Activated naive CD4-positive, alpha-beta T cell treated with anti-CD3 and anti-CD28 coated beads, Interleukin-2, amount 50 U/mL, for 72 hours (primary cell): Measurements from ENCODE around the gene ADAM11. TPM values are rescaled to one million over a fixed set of nuclear protein-coding genes. Genes with fewer than 3 reads are reported as not detected.
A peak's percentile ranks its signal among the peaks of the same experiment; 100 is the strongest.

Source experiments
- ATAC-seq, 2 donors: fragments of 150-1000 bp; cut with Tn5 transposase; 2 replicates each; pipeline ENCODE4 v1.10.0; 2021; ENCODE audit warnings: mild to moderate bottlenecking in 2 of 2, moderate library complexity in 2 of 2
- DNase-seq, 2 donors: peaks; one replicate each; pipeline ENCODE4 v3.0.0; 2021 to 2022; ENCODE audit warnings: low spot score in 2 of 2
- H3K27ac Mint-ChIP-seq, 2 donors: one replicate each; pipeline ENCODE4 v1.8.0; 2022; ENCODE audit warnings: mild to moderate bottlenecking in 2 of 2, mixed read lengths in 2 of 2
- H3K36me3 Mint-ChIP-seq, 2 donors: one replicate each; pipeline ENCODE4 v1.8.0; 2022; ENCODE audit warnings: mixed read lengths in 2 of 2
- H3K9me3 Mint-ChIP-seq, 2 donors: one replicate each; pipeline ENCODE4 v1.8.0; 2022; ENCODE audit warnings: mixed read lengths in 2 of 2
- total RNA-seq, 2 donors: library from RNA; stranded (reverse); gene quantifications; one replicate each; pipeline ENCODE4 v1.2.3, GENCODE V29; 2022

Gene ADAM11
- total RNA-seq, 2 donors from 2014 or later, result 0.25 to 1.3 TPM

DNA sequence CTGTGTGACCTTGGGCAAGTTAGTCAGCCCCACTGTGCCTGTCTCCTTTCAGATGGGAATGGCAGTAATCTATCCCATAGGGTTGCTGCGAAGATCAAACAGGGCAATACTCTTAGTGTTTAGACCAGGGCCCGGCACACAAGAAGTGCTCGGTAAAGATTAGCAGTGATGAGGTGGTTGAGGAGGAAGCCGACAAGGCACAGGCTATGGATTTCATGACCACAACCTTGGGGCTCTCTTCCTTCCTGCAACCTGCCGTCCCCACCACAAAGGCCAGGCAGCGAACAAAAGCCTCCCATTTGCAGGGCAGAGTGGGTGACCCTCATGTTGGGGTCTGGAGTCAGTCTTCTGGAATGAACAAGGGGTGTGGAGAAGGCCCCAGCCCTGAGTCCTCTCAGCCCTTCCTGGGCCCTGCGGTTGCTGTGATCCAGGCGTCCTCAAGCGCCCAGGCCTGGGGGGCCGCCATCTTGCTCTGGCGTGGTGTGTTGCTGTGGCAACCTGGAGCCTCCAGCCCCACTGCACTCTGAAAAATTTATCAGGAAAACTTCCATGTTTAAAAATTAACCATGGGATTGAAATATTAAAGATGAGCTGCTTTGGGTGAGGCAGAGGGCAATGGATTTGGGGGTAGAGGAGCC lies 9.8 kb downstream of the ADAM11 start:
- Mint-ChIP-seq H3K9me3 (no peaks in the 10 kb centered on the region), H3K36me3 (no peaks in the 10 kb centered on the region), H3K27ac (no peak overlapping the region)
- DNase-seq (no peak), ATAC-seq (no peak)

- Mint-ChIP-seq H3K27ac (no peak overlapping the region), H3K9me3 (no peaks in the 10 kb centered on the region), H3K36me3 (no peaks in the 10 kb centered on the region)
- ATAC-seq, result no peak
- no peak for DNase-seq
Observed at GRCh38 chr17:44769230-44769629, 10.4 kb downstream of the ADAM11 start.

DNA sequence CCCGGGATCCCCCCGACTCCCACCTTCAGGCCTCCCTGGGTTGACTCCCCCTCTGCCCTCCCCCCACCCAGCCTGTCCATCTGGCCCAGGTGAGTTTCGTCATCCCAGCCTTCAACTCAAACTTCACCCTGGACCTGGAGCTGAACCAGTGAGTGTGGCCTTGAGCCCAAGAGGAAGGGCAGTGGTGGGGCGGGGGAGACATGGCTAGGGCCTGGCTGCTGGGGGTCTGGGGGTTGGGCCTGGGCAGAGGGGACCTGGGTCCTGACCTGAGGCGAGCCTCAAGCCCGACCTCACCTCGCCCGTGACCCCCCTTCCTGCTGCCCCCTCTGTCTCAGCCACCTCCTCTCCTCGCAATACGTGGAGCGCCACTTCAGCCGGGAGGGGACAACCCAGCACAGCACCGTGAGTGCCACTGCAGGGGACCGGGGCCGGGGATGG lies 10.9 kb downstream of the ADAM11 start:
- H3K27ac Mint-ChIP-seq, result no peak overlapping the region
- H3K9me3 Mint-ChIP-seq, result no peaks in the 10 kb centered on the region
- DNase-seq (no peak), ATAC-seq (no peak)
- H3K36me3 Mint-ChIP-seq, result no peaks in the 10 kb centered on the region

DNA sequence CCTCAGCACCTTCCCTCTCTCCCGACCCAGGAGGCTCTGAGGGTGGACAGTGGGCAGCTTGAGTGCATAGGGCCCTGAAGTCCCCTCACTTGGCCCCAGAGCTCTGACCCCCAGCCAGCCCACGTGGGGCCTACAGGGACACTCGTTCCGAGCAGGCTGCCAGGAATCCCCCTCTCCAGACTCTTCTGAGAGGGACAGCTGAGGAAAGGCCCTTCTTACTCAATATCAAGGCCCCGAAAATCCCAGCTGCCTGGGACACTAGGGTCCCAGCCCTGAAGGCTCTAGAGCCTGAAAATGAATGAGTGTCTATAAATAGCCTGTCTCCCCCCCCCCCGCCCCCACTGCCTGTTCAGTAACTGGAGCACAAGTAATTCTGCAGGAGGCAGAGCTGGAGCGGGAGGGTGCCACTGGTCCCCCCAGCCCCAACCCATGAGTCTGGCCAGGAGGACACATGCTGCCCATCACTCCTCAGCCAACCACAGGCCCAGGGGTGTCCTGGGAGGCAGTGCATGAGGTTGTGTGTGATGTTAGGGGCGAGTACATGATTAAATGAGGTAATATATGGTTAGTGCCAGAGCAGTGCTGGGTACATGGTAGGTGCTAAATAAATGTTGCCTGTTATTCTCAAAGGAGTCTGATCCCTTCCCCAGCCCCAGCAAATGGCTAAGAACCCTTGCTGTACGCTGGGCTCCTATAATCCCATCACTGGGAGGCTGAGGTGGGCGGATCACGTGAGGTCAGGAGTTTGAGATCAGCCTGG lies 11.6 kb downstream of the ADAM11 start:
- Mint-ChIP-seq H3K27ac (no peak overlapping the region), H3K36me3 (no peaks in the 10 kb centered on the region), H3K9me3 (no peaks in the 10 kb centered on the region)
- ATAC-seq (no peak), DNase-seq (no peak)

DNA sequence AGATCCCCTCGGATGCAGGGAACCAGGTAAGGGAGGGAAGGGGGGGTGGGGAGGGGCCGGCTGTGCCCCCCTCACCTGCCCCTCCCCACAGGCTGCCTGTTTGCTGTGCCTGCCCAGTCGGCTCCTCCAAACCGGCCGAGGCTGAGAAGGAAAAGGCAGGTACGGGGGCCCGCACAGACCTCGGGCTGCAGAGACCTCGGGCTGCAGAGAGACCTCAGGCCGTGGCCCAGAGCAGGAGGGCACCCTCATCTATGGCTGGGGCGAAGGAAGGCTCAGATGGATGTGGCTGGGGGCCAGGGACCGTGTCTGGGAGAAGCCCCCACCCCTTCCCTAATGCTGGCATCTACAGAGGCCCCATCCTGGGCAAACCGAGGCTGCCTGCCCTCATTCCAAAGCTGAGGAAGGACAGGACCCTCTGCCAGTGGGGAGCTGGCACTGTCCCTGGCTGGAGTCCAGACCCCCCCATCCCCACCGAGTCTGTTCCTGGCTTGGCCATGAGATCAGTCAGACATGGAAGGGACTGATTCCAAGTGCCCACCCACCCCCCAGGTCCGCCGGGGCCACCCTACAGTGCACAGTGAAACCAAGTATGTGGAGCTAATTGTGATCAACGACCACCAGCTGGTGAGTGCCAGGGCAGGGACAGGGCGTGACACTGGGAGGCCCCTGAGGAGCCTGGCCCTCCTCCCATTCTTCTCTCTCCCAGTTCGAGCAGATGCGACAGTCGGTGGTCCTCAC lies 13.7 kb downstream of the ADAM11 start:
- no peaks in the 10 kb centered on the region for H3K9me3 Mint-ChIP-seq
- DNase-seq (no peak), ATAC-seq (no peak)
- H3K27ac Mint-ChIP-seq, result no peak overlapping the region
- H3K36me3 Mint-ChIP-seq, result no peaks in the 10 kb centered on the region

GRCh38 chr17:44773140-44773539 lies 14.4 kb downstream of the ADAM11 start:
- Mint-ChIP-seq H3K9me3 (no peaks in the 10 kb centered on the region), H3K36me3 (no peaks in the 10 kb centered on the region), H3K27ac (no peak overlapping the region)
- no peak for DNase-seq
- no peak for ATAC-seq

DNA sequence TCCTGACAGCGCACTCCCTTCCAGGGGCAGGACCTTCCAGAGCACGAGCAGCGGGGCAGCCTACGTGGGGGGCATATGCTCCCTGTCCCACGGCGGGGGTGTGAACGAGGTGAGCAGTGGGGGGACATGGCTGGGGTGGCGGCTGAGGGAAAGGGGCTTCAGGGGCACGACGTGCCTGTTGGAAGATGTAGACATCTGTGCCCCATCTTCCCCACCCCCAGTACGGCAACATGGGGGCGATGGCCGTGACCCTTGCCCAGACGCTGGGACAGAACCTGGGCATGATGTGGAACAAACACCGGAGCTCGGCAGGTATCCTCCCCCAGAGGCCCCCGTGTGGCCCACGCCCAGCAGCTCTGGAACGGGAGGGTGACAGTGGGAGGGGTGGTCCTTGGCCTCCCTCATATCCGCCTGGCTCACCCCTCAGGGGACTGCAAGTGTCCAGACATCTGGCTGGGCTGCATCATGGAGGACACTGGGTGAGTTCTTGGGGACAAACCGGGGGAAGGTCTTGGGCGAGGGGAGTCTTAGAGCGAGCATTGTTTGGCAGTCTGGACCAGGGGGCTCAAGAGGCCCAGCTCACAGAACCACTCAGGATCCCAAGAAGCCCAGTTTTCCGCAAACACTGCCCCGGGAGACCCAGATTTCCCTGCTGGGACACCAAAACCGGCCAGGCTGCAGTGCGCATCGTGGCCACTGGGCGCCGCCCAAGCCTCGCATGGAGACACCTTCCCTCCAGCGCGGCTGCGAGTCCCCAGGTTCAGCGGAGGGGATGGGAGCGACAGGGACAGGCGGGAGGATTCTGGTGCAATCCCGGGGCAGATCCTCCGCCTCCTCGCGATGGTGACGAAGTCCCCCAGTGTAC lies 15.7 kb downstream of the ADAM11 start:
- peak; percentile 38 to 49 for ATAC-seq
- H3K27ac Mint-ChIP-seq, result no peak overlapping the region

GRCh38 chr17:44775136-44775837 lies 16.5 kb downstream of the ADAM11 start:
- DNase-seq (peak; percentile 89 to 95), ATAC-seq (peak; percentile 93 to 95)
- no peak overlapping the region for H3K27ac Mint-ChIP-seq

More for the DNA sequence above, 15.7 kb downstream of the ADAM11 start:
- Mint-ChIP-seq H3K9me3 (no peaks in the 10 kb centered on the region), H3K36me3 (no peaks in the 10 kb centered on the region)
- DNase-seq, result peak; percentile 85 to 97

GRCh38 chr17:44775838-44776621 lies 17.2 kb downstream of the ADAM11 start:
- no peak for DNase-seq

More at GRCh38 chr17:44775136-44775837, 16.5 kb downstream of the ADAM11 start:
- Mint-ChIP-seq H3K9me3 (no peaks in the 10 kb centered on the region), H3K36me3 (no peaks in the 10 kb centered on the region)

DNA sequence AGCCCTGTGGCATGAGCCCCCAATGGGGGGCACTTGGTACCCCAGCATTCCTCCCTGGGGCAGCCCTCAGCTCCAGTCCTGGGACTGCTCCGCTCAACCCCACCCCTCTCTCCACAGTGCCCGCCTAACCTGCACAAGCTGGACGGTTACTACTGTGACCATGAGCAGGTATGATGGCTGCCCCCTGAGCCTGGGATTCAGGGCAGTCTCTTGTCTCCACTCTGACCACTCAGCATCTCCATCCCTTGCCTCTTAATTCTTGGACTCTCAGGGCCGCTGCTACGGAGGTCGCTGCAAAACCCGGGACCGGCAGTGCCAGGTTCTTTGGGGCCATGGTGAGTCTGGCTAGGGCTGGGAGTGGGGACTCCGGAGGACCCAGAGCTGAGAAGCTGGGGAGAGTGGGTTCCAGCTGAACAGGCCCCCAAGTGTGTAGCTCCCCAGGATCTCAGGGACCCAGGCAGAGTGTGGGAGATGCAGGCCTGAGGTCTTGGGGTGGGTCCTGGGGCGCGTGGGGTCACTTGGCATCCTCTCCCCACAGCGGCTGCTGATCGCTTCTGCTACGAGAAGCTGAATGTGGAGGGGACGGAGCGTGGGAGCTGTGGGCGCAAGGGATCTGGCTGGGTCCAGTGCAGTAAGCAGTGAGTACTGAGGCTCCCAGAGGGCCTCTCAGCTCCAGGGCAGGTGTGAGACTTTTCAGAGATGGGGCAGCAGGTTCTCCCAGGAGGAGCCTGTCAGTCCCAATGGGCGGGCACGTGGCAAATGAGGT lies 18.0 kb downstream of the ADAM11 start:
- ATAC-seq (no peak), DNase-seq (no peak)
- no peak overlapping the region for H3K27ac Mint-ChIP-seq
- H3K36me3 Mint-ChIP-seq, result no peaks in the 10 kb centered on the region
- H3K9me3 Mint-ChIP-seq, result no peaks in the 10 kb centered on the region

More at GRCh38 chr17:44775838-44776621, 17.2 kb downstream of the ADAM11 start:
- Mint-ChIP-seq H3K27ac (no peak overlapping the region), H3K36me3 (no peaks in the 10 kb centered on the region), H3K9me3 (no peaks in the 10 kb centered on the region)
- peak; percentile 4 to 34 for ATAC-seq

DNA sequence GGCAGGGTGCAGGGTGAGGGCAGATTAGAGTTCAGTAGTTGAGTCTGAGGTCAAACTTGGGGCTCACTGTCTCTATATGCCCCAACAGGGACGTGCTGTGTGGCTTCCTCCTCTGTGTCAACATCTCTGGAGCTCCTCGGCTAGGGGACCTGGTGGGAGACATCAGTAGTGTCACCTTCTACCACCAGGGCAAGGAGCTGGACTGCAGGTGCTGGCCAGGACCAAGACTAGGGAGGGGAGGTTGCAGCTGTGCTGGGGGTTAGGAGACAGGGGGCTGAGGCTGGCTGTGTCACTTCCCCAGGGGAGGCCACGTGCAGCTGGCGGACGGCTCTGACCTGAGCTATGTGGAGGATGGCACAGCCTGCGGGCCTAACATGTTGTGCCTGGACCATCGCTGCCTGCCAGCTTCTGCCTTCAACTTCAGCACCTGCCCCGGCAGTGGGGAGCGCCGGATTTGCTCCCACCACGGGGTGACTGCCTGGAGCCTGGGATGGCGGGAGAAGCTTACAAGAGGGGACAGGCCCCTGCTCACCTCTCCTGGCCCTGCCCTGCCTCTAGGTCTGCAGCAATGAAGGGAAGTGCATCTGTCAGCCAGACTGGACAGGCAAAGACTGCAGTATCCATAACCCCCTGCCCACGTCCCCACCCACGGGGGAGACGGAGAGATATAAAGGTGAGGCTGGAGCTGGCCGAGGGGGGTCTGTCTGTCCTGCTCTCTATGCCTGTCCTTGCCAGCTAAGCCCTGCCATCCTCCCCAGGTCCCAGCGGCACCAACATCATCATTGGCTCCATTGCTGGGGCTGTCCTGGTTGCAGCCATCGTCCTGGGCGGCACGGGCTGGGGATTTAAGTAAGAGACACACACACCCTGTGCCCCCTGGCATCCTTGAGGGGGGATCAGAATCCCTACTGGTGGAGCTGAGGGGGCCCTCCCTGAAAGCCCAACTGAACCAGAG lies 18.9 kb downstream of the ADAM11 start:
- DNase-seq (no peak), ATAC-seq (no peak)
- Mint-ChIP-seq H3K36me3 (no peaks in the 10 kb centered on the region), H3K9me3 (no peaks in the 10 kb centered on the region), H3K27ac (no peak overlapping the region)

DNA sequence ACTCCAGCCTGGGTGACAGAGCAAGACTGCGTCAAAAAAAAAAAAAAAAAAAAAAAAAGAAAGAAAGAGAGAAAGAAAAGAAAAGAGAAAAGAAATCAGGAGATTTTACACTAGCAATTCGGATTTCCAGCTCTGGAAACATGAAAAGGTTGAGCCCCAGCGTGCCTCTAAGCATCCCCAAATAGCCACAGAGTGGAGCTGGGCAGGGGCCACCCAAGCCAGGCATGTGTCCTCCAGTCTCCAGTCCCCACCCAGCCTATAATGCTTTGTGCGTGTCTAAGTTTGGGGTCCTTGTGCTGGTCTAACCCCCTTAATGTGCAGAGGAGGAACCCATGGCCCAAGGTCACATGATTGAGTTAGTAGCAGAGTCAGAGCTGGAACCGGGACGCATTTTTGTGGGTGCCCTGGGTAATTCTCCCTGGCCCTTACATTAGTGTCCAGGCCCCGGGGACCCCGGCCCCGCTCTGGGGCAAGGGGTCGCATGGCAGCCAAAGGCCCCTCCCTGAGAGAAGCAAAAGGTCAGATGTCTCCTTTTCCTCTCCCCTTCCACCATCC lies 19.9 kb downstream of the ADAM11 start:
- Mint-ChIP-seq H3K9me3 (no peaks in the 10 kb centered on the region), H3K27ac (no peak overlapping the region), H3K36me3 (no peaks in the 10 kb centered on the region)
- no peak for ATAC-seq
- no peak for DNase-seq

GRCh38 chr17:44779211-44780025 lies 20.6 kb downstream of the ADAM11 start:
- peak overlapping the region in 1 of 2 donors; percentile 67 for H3K27ac Mint-ChIP-seq
- DNase-seq, result peak; percentile 77 to 87
- no peaks in the 10 kb centered on the region for H3K9me3 Mint-ChIP-seq
- no peaks in the 10 kb centered on the region for H3K36me3 Mint-ChIP-seq
- peak; percentile 39 to 44 for ATAC-seq
